KMS-11 (cell line): ENCODE data around the gene MCC.

Experiments
- H2AFZ ChIP-seq: fragments of 200-600 bp; sonication (generic); 2 replicates; pipeline ENCODE4 v1.6.1; 2016; ENCODE audit warnings: antibody characterized with exemption, mixed run types, low read depth
- H3K27ac ChIP-seq: fragments of 200-600 bp; sonication (generic); 2 replicates; pipeline ENCODE4 v1.6.1; 2016; ENCODE audit warnings: mild to moderate bottlenecking, mixed run types
- H3K27me3 ChIP-seq: fragments of 200-600 bp; sonication (generic); 2 replicates; pipeline ENCODE4 v1.6.1; 2017; ENCODE audit warnings: mild to moderate bottlenecking, low read depth, mixed run types, moderate library complexity; ENCODE audit not compliant: insufficient read depth
- H3K36me3 ChIP-seq: fragments of 200-600 bp; sonication (generic); 2 replicates; pipeline ENCODE4 v1.6.1; 2017; ENCODE audit warnings: mild to moderate bottlenecking, mixed run types; ENCODE audit not compliant: insufficient read depth
- H3K4me1 ChIP-seq: fragments of 200-600 bp; sonication (generic); 2 replicates; pipeline ENCODE4 v1.6.1; 2016; ENCODE audit warnings: mild to moderate bottlenecking, low read depth, mixed run types; ENCODE audit not compliant: poor library complexity, severe bottlenecking
- H3K4me2 ChIP-seq: fragments of 200-600 bp; sonication (generic); 2 replicates; pipeline ENCODE4 v1.7.0; 2016; ENCODE audit warnings: mild to moderate bottlenecking, mixed run types
- H3K4me3 ChIP-seq: fragments of 200-600 bp; sonication (generic); IDR thresholded peaks from 2 replicates; pipeline ENCODE4 v1.6.1; 2017; ENCODE audit warnings: low read depth, low read length, mixed read lengths; ENCODE audit not compliant: insufficient read depth
- H3K79me2 ChIP-seq: fragments of 200-600 bp; sonication (generic); 2 replicates; pipeline ENCODE4 v1.6.1; 2016; ENCODE audit warnings: low read depth, mixed run types; ENCODE audit not compliant: insufficient read depth
- H3K9ac ChIP-seq: fragments of 200-600 bp; sonication (generic); 2 replicates; pipeline ENCODE4 v1.6.1; 2016; ENCODE audit warnings: mild to moderate bottlenecking, mixed run types
- H4K20me1 ChIP-seq: fragments of 200-600 bp; sonication (generic); 2 replicates; pipeline ENCODE4 v1.6.1; 2016; ENCODE audit warnings: mild to moderate bottlenecking, mixed run types; ENCODE audit not compliant: insufficient read depth
- TF ChIP-seq, protein P1 (sequence below): fragments of 200-600 bp; sonication (generic); conservative IDR thresholded peaks from 2 replicates; pipeline ENCODE4 v1.6.1; 2017; ENCODE audit warnings: low read depth, mild to moderate bottlenecking, antibody characterized with exemption, low read length, moderate library complexity, mixed read lengths

The MCC gene

DNA sequence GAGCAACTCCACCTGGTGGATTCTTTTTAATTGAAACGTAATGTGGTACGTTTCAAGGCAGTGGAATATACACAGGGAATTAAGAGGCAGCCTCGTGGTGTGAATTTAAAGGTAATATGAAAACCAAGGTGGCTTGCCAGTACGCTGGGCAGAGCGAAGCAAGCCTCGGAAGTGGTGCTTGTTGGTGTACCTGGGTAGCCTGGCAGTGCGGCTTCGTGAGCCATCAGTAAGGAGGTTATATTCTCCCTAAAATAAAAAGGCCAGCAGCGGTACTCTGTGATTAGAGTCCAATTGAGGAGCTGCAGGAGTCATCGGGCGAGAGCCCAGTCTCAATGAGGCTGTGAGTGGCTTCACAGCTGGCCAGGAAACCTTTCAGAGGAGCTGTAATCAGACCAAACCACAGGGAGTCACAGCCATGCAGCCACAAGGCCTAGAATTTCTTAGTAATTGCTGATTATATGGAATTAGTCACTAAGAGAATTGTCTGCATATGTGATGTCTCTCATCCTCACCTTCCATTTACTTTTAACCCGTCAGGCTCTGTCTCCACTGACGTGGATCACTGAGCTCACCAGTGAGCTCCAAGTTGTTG is 454.0 kb downstream of the MCC start:
- Histone ChIP-seq H3K4me1 (no peaks in the 10 kb centered on the region), H3K9ac (no peak overlapping the region), H3K36me3 (no peaks in the 10 kb centered on the region), H3K79me2 (no peaks in the 10 kb centered on the region), H3K4me2 (no peak overlapping the region), H3K4me3 (no peak overlapping the region), H3K27ac (no peak overlapping the region), H2AFZ (no peak overlapping the region), H4K20me1 (no peaks in the 10 kb centered on the region), H3K27me3 (no peaks in the 10 kb centered on the region)
- TF ChIP-seq, protein P1, sequence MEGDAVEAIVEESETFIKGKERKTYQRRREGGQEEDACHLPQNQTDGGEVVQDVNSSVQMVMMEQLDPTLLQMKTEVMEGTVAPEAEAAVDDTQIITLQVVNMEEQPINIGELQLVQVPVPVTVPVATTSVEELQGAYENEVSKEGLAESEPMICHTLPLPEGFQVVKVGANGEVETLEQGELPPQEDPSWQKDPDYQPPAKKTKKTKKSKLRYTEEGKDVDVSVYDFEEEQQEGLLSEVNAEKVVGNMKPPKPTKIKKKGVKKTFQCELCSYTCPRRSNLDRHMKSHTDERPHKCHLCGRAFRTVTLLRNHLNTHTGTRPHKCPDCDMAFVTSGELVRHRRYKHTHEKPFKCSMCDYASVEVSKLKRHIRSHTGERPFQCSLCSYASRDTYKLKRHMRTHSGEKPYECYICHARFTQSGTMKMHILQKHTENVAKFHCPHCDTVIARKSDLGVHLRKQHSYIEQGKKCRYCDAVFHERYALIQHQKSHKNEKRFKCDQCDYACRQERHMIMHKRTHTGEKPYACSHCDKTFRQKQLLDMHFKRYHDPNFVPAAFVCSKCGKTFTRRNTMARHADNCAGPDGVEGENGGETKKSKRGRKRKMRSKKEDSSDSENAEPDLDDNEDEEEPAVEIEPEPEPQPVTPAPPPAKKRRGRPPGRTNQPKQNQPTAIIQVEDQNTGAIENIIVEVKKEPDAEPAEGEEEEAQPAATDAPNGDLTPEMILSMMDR: no peak

DNA sequence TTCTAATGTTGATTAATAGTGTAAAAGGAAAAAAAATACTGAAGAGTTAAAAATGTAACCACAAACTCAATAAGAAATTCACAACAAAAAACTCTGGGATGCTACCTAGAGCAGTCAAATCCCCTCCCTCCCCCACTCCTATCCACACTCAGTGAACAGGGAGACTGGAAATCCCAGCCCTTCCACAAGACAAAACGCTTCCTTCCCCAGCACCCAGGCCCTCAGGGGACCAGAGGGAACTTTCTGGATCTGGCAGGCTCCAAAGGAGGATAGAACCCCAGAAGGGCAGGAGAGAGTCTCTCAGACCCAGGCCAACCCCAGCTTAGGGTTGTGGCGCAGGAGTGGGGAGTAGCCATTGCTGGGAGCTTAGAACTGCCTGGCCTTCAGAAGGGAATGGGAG is 456.7 kb downstream of the MCC start:
- TF ChIP-seq, protein P1: no peak
- no peak overlapping the region for H3K4me2 ChIP-seq
- no peaks in the 10 kb centered on the region for H3K27me3 ChIP-seq
- H4K20me1 ChIP-seq: no peaks in the 10 kb centered on the region
- H3K4me3 ChIP-seq: no peak overlapping the region
- no peaks in the 10 kb centered on the region for H3K4me1 ChIP-seq
- H3K79me2 ChIP-seq: no peaks in the 10 kb centered on the region
- no peak overlapping the region for H2AFZ ChIP-seq
- no peak overlapping the region for H3K9ac ChIP-seq
- H3K27ac ChIP-seq: no peak overlapping the region
- no peaks in the 10 kb centered on the region for H3K36me3 ChIP-seq

DNA sequence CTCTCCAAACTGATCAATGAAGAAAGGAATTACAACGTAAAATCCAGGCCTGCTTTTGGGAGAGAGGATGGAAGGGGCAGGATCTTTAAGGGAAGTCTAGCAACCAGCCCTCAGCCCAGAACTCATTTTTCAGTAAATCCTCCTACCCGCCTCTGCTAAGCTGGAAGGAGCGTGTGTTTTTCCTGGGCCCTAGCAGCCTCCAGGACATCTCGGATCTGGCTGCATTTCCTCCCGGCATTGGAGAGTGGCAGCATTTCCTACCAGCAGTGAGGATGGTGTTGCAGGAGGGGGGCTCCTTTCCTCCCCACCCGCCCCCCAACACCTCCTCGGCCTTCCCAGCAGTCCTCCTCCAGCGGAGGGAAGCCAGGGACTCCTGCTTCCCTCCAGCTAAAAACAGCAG is 457.1 kb downstream of the MCC start:
- Histone ChIP-seq H3K27me3 (no peaks in the 10 kb centered on the region), H3K4me1 (no peaks in the 10 kb centered on the region), H3K4me3 (no peak overlapping the region), H3K27ac (no peak overlapping the region), H3K79me2 (no peaks in the 10 kb centered on the region), H3K9ac (no peak overlapping the region), H3K4me2 (no peak overlapping the region), H3K36me3 (no peaks in the 10 kb centered on the region), H2AFZ (no peak overlapping the region), H4K20me1 (no peaks in the 10 kb centered on the region)
- TF ChIP-seq, protein P1: no peak

DNA sequence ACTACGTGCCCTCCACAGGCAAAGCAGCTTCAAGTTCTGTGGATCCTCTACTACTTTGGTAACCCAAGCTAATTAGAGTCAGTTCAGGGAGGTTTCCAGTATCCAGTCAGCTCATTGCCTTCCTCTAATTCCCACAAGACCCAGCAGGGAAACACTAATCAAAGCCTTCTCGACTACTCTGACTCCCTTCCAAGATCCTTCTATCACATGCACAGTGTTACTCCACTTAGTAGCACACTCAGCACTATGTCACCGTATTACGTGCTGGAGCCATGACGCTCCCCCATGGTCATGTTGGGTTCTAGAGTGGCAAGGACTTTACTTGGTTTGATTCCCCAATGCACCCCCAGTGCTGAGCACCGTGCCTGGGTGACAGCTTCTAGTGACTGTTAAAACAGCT is 458.6 kb downstream of the MCC start:
- no peak overlapping the region for H3K4me2 ChIP-seq
- no peaks in the 10 kb centered on the region for H3K27me3 ChIP-seq
- no peak overlapping the region for H2AFZ ChIP-seq
- H3K27ac ChIP-seq: no peak overlapping the region
- TF ChIP-seq, protein P1: no peak
- no peaks in the 10 kb centered on the region for H3K4me1 ChIP-seq
- no peaks in the 10 kb centered on the region for H4K20me1 ChIP-seq
- no peaks in the 10 kb centered on the region for H3K79me2 ChIP-seq
- H3K9ac ChIP-seq: no peak overlapping the region
- H3K36me3 ChIP-seq: no peaks in the 10 kb centered on the region
- no peak overlapping the region for H3K4me3 ChIP-seq

DNA sequence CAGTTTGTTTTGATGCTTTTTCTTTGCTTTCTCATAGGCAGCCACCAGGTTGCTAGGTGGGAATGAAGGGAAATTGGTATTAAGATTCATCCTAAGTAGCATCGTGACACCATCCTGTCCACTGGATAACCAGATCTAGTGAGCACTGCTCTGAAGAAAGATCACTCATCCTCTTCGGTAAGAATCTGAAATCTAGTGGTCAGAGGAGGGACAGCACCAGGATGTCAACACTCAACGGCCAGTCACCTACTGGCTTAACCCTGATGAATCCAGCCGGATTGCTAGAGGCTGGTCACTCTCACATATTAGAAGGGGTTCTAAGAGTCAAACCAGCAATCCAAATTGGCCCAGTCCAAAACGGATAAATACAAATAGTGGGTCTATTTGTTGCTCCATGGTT is 460.8 kb downstream of the MCC start:
- Histone ChIP-seq H4K20me1 (no peaks in the 10 kb centered on the region), H3K79me2 (no peaks in the 10 kb centered on the region), H3K4me1 (peaks cover 8% of the 10 kb centered on the region), H2AFZ (no peak overlapping the region), H3K9ac (no peak overlapping the region), H3K4me2 (no peak overlapping the region), H3K4me3 (no peak overlapping the region), H3K27ac (no peak overlapping the region), H3K27me3 (no peaks in the 10 kb centered on the region), H3K36me3 (no peaks in the 10 kb centered on the region)
- TF ChIP-seq, protein P1: no peak
